CD4-positive, alpha-beta memory T cell (primary cell): Measurements from ENCODE around the gene SULT1E1. TPM values are rescaled to one million over a fixed set of nuclear protein-coding genes. Genes with fewer than 3 reads are reported as not detected.

Experiments
- CTCF ChIA-PET: fragments of 350-600 bp; sonication (Branson Sonifier 250); formaldehyde crosslinking; loops from one replicate; lab custom pipeline; 2021; ENCODE audit warnings: inconsistent platforms; ENCODE audit not compliant: partially characterized antibody; lab: Charles Lee
- POLR2A ChIA-PET: fragments of 350-600 bp; sonication (Branson Sonifier 250); formaldehyde crosslinking; loops from one replicate; lab custom pipeline; 2021; ENCODE audit not compliant: partially characterized antibody; lab: Charles Lee
- DNase-seq, 5 donors: peaks; one replicate each; pipeline versions ENCODE4 v3.0.0 to v3.0.0-alpha.2; 2020 to 2022; ENCODE audit warnings: mixed read lengths in 1 of 5
- H3K27ac ChIP-seq: one replicate; pipeline ENCODE4 v1.7.0; 2013; ENCODE audit warnings: low read depth, low read length
- H3K27me3 ChIP-seq: 2 replicates; pipeline ENCODE4 v1.7.0; 2013; ENCODE audit warnings: mild to moderate bottlenecking, low read length, moderate library complexity; ENCODE audit not compliant: insufficient read depth
- H3K36me3 ChIP-seq: 2 replicates; pipeline ENCODE4 v1.7.0; 2013; ENCODE audit warnings: mild to moderate bottlenecking, low read length, moderate library complexity; ENCODE audit not compliant: insufficient read depth
- H3K4me1 ChIP-seq: 2 replicates; pipeline ENCODE4 v1.7.0; 2013; ENCODE audit warnings: mild to moderate bottlenecking, low read length, moderate library complexity; ENCODE audit not compliant: insufficient read depth
- H3K4me3 ChIP-seq, 2 donors: one replicate each; pipeline ENCODE4 v1.7.0; 2013; ENCODE audit warnings: low read length in 2 of 2, mild to moderate bottlenecking in 1 of 2
- H3K9me3 ChIP-seq, 2 donors: one replicate each; pipeline ENCODE4 v1.7.0; 2013; ENCODE audit warnings: low read length in 2 of 2, control low read depth in 1 of 2; ENCODE audit not compliant: control insufficient read depth in 1 of 2
- H3K27ac Mint-ChIP-seq, 7 donors: one replicate each; pipeline ENCODE4 v1.8.0; 2020 to 2021; ENCODE audit warnings: mixed read lengths in 7 of 7, mild to moderate bottlenecking in 6 of 7, inconsistent platforms in 3 of 7, moderate library complexity in 3 of 7
- H3K27me3 Mint-ChIP-seq, 2 donors: one replicate each; pipeline ENCODE4 v1.8.0; 2020 to 2021; ENCODE audit warnings: mixed read lengths in 2 of 2
- H3K36me3 Mint-ChIP-seq, 2 donors: one replicate each; pipeline ENCODE4 v1.8.0; 2020 to 2021; ENCODE audit warnings: mixed read lengths in 2 of 2, inconsistent platforms in 1 of 2, mild to moderate bottlenecking in 1 of 2
- H3K4me1 Mint-ChIP-seq, 4 donors: one replicate each; pipeline ENCODE4 v1.8.0; 2020 to 2021; ENCODE audit warnings: mixed read lengths in 4 of 4, mild to moderate bottlenecking in 1 of 4
- H3K4me3 Mint-ChIP-seq, 8 donors: one replicate each; pipeline ENCODE4 v1.8.0; 2020 to 2021; ENCODE audit warnings: mixed read lengths in 8 of 8, mild to moderate bottlenecking in 7 of 8, moderate library complexity in 6 of 8, inconsistent platforms in 3 of 8
- H3K9me3 Mint-ChIP-seq, 8 donors: one replicate each; pipeline ENCODE4 v1.8.0; 2020 to 2021; ENCODE audit warnings: mixed read lengths in 8 of 8, mild to moderate bottlenecking in 5 of 8, inconsistent platforms in 3 of 8, moderate library complexity in 1 of 8
- intact Hi-C: fragments of 100-400 bp; cut with micrococcal nuclease; formaldehyde crosslinking; loops from one replicate; pipeline ENCODE4 v1.15.1; 2023
- polyA plus RNA-seq, 2 donors: library from polyadenylated mRNA; unstranded; fragments of 300-500 nt; fragmentation: Illumina TruSeq; gene quantifications; one replicate each; pipeline ENCODE4 v1.2.3, GENCODE V29; 2021
- total RNA-seq, 2 experiments: library from RNA; stranded (reverse); gene quantifications; one replicate each; pipeline ENCODE4 v1.2.3, GENCODE V29; 2021

Gene SULT1E1, protein sequence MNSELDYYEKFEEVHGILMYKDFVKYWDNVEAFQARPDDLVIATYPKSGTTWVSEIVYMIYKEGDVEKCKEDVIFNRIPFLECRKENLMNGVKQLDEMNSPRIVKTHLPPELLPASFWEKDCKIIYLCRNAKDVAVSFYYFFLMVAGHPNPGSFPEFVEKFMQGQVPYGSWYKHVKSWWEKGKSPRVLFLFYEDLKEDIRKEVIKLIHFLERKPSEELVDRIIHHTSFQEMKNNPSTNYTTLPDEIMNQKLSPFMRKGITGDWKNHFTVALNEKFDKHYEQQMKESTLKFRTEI
- total RNA-seq, result not detected
- not detected for polyA plus RNA-seq

DNA sequence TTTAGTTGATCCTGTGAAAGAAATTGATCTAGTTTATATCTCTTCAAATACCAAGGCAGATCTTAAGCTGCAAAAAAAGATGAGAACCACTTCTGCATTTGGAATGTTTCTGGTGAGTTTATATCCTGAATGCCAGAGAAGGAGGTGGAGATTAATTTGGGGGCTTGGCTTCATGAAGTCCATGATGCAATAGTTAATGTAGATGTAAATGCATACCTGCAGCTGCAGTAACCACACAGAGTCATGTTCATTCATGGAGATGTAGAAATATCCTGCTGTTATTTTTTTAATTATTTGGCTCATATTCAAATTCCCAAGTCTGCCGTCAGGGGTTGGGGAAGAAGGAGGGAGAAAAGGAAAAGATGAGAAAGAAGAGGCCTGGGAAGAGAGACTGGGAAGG, at the start of gene SULT1E1:
Gene SULT1E1, minus strand, starts transcription at position 94 of the 400 bp plus-strand sequence. CDS start 2,501 bp downstream, outside the sequence.
- DNase-seq, result no peak
- Histone ChIP-seq H3K4me3 (no peak within 1 kb of the TSS), H3K9me3 (no peaks in the 10 kb centered on the region), H3K27me3 (no peaks in the 10 kb centered on the region), H3K36me3 (no peaks in the 10 kb centered on the region), H3K27ac (no peak within 1 kb of the TSS), H3K4me1 (no peaks in the 10 kb centered on the region)
- ChIA-PET POLR2A (no interaction called here), CTCF (interaction anchor here (1.6 kb wide), 1 partner anchor 21 kb away, joined by 5 read pairs; no protein-coding TSS in a partner anchor)
- H3K27me3 Mint-ChIP-seq, result no peaks in the 10 kb centered on the region
- no peaks in the 10 kb centered on the region for H3K9me3 Mint-ChIP-seq
- H3K4me1 Mint-ChIP-seq, result no peaks in the 10 kb centered on the region
- intact Hi-C loops, result no loop called here
- no peaks in the 10 kb centered on the region for H3K36me3 Mint-ChIP-seq
- no peak within 1 kb of the TSS for H3K4me3 Mint-ChIP-seq
- H3K27ac Mint-ChIP-seq, result no peak within 1 kb of the TSS

DNA sequence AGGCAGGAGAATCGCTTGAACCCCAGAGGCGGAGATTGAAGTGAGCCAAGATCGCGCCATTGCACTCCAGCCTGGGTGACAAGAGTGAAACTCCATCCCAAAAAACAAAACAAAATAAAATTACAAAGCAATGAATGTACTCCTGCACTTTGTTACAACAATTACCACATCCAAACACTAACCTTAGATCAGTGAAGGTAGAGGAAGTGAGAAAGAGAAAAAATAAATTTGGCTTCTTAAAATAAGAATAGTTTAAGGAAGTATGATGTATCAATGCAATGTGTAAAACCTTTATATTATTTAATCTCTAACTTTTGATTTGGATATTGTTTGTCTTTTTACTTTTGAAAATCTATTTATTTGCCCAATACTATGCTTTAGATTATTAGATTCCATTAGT, 49.2 kb upstream of the SULT1E1 start:
- Histone ChIP-seq H3K9me3 (no peaks in the 10 kb centered on the region), H3K27me3 (no peaks in the 10 kb centered on the region), H3K36me3 (no peaks in the 10 kb centered on the region), H3K4me1 (no peaks in the 10 kb centered on the region), H3K4me3 (no peak overlapping the region), H3K27ac (no peak overlapping the region)
- CTCF ChIA-PET, result no interaction called here
- H3K27ac Mint-ChIP-seq, result no peak overlapping the region
- H3K36me3 Mint-ChIP-seq, result no peaks in the 10 kb centered on the region
- H3K9me3 Mint-ChIP-seq, result peaks cover 0 to 2% (median 0%) of the 10 kb centered on the region in 8 donors
- POLR2A ChIA-PET, result no interaction called here
- no peaks in the 10 kb centered on the region for H3K27me3 Mint-ChIP-seq
- no peak overlapping the region for H3K4me3 Mint-ChIP-seq
- intact Hi-C loops, result no loop called here
- DNase-seq, result no peak
- no peaks in the 10 kb centered on the region for H3K4me1 Mint-ChIP-seq

DNA sequence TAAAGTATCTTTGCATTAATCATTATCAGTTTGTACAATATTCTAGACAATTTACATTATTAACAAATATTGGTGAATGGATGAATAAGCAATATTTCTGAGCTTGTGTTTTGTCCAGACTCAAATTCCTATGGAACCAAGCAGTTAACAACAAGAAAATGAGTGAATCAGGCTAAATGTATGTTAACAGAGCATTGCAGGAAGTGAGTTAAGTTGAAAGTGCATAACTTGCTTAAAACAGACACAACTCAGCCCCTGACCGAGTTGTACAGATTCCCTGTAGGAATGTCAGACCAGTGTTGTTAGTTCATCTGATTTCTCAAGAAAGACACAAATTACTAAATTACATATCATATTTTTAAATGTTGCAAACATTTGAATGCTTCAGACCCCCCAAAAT, 47.2 kb upstream of the SULT1E1 start:
- Histone ChIP-seq H3K27ac (no peak overlapping the region), H3K36me3 (no peaks in the 10 kb centered on the region), H3K4me1 (no peaks in the 10 kb centered on the region), H3K4me3 (no peak overlapping the region), H3K27me3 (no peaks in the 10 kb centered on the region), H3K9me3 (no peaks in the 10 kb centered on the region)
- no peak for DNase-seq
- peaks cover 0 to 5% (median 0%) of the 10 kb centered on the region in 8 donors for H3K9me3 Mint-ChIP-seq
- no peak overlapping the region for H3K27ac Mint-ChIP-seq
- intact Hi-C loops, result no loop called here
- no peaks in the 10 kb centered on the region for H3K27me3 Mint-ChIP-seq
- H3K4me1 Mint-ChIP-seq, result no peaks in the 10 kb centered on the region
- ChIA-PET POLR2A (no interaction called here), CTCF (no interaction called here)
- no peak overlapping the region for H3K4me3 Mint-ChIP-seq
- no peaks in the 10 kb centered on the region for H3K36me3 Mint-ChIP-seq

DNA sequence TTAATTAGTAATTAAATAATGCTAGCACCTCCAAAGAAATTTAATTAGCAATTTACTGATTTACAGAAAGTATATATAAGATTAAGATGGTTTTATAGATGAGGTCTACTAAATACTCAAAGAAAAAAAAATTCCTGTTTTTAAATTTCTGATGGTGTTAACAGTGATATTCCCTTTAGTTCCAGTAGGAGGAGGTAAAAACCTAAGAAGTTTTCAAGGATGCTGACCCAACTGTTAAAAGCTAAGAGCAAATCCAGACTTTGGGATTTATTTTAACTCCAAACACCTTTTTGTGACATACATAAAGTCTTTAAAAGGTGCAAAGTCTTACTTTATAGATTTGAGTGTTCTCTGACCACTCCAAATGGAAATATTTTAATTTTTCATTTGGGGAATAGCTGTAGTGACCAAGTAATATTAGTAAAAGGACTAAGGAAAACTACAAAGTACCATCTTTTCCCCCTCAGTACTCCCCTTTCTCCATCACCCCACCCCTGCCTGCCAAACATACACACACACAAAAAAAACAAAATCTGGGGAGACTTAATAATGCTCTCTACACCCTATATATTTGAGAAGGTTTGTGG, 36.7 kb upstream of the SULT1E1 start:
- Mint-ChIP-seq H3K4me1 (no peaks in the 10 kb centered on the region), H3K36me3 (no peaks in the 10 kb centered on the region), H3K4me3 (no peak overlapping the region), H3K27ac (no peak overlapping the region), H3K9me3 (no peaks in the 10 kb centered on the region), H3K27me3 (peaks cover 2% of the 10 kb centered on the region in 2 donors)
- H3K4me3 ChIP-seq, result no peak overlapping the region
- no peaks in the 10 kb centered on the region for H3K4me1 ChIP-seq
- CTCF ChIA-PET, result no interaction called here
- no peak for DNase-seq
- intact Hi-C loops, result no loop called here
- H3K9me3 ChIP-seq, result no peaks in the 10 kb centered on the region
- POLR2A ChIA-PET, result no interaction called here
- no peak overlapping the region for H3K27ac ChIP-seq
- H3K27me3 ChIP-seq, result no peaks in the 10 kb centered on the region
- no peaks in the 10 kb centered on the region for H3K36me3 ChIP-seq

DNA sequence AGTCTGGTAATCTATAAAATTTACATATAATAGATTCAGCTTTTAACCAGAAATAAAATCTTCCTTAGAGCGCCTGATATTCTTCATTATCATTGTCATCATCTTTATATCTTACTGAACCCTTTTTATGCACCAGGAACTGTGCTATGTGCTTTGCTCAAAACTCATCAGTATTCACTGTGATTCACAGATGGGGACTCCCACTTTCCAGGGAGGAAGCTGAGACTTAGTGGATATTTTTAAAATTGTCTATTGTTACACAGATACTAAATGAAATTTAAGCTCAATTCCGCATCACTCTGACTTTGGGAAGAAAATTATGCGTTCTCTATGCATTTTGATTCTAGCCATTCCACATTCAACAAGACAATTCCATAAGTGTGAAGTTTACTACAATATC, 34.8 kb upstream of the SULT1E1 start:
- Histone ChIP-seq H3K27me3 (no peaks in the 10 kb centered on the region), H3K9me3 (no peaks in the 10 kb centered on the region), H3K4me1 (no peaks in the 10 kb centered on the region), H3K27ac (no peak overlapping the region), H3K4me3 (no peak overlapping the region), H3K36me3 (no peaks in the 10 kb centered on the region)
- H3K36me3 Mint-ChIP-seq, result no peaks in the 10 kb centered on the region
- no peak for DNase-seq
- ChIA-PET CTCF (no interaction called here), POLR2A (no interaction called here)
- H3K27me3 Mint-ChIP-seq, result peaks cover 2% of the 10 kb centered on the region in 2 donors
- intact Hi-C loops, result no loop called here
- H3K4me1 Mint-ChIP-seq, result no peaks in the 10 kb centered on the region
- H3K27ac Mint-ChIP-seq, result no peak overlapping the region
- no peaks in the 10 kb centered on the region for H3K9me3 Mint-ChIP-seq
- no peak overlapping the region for H3K4me3 Mint-ChIP-seq

DNA sequence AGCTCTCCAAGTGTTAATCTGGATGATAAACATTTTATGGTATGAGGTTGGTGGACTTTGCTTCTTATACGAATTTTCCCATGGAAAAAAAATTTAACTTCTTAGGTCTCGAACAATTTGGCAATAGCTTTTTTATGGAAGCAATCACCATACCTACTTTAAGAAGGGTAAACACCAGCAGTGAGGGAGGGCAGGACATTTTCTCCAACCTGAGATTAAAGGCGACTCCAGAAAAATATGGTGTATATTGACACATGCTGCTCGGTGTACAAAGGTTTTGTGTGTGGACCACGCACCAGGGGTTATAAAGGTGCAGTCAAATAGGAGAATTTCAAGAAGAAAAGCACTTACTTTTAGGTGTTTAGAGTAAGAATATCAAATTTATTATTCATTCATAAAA, 34.2 kb upstream of the SULT1E1 start:
- no peaks in the 10 kb centered on the region for H3K9me3 ChIP-seq
- no peak overlapping the region for H3K27ac Mint-ChIP-seq
- H3K27ac ChIP-seq, result no peak overlapping the region
- peaks cover 2% of the 10 kb centered on the region in 2 donors for H3K27me3 Mint-ChIP-seq
- H3K4me1 ChIP-seq, result no peaks in the 10 kb centered on the region
- no peaks in the 10 kb centered on the region for H3K4me1 Mint-ChIP-seq
- CTCF ChIA-PET, result no interaction called here
- POLR2A ChIA-PET, result no interaction called here
- H3K36me3 Mint-ChIP-seq, result no peaks in the 10 kb centered on the region
- no peaks in the 10 kb centered on the region for H3K27me3 ChIP-seq
- intact Hi-C loops, result no loop called here
- H3K4me3 ChIP-seq, result no peak overlapping the region
- no peak for DNase-seq
- H3K9me3 Mint-ChIP-seq, result no peaks in the 10 kb centered on the region
- H3K4me3 Mint-ChIP-seq, result no peak overlapping the region
- H3K36me3 ChIP-seq, result no peaks in the 10 kb centered on the region

DNA sequence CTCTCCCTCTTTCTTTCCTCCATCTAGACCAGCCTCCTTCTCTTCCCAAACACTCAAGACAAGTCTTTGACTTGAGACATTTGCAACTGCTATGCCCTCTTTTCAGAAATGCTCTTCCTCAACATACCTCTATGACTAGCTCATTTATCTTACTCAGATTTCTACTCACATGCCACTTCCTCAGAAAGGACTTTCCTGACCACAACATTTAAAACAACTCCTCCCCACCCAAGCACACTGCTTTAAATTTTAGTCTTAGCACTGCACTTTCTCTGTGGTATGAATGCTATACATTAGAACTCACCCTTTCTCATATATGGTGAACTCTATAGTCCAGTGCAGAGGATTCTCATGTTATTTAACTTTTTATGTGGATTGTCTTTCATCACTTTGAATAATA, 28.4 kb upstream of the SULT1E1 start:
- Histone ChIP-seq H3K9me3 (no peaks in the 10 kb centered on the region), H3K4me3 (no peak overlapping the region), H3K27me3 (no peaks in the 10 kb centered on the region), H3K27ac (no peak overlapping the region), H3K4me1 (no peaks in the 10 kb centered on the region), H3K36me3 (no peaks in the 10 kb centered on the region)
- intact Hi-C loops, result no loop called here
- Mint-ChIP-seq H3K9me3 (peaks cover 0 to 6% (median 0%) of the 10 kb centered on the region in 8 donors), H3K4me3 (no peak overlapping the region), H3K36me3 (no peaks in the 10 kb centered on the region), H3K27me3 (no peaks in the 10 kb centered on the region), H3K27ac (no peak overlapping the region), H3K4me1 (no peaks in the 10 kb centered on the region)
- POLR2A ChIA-PET, result no interaction called here
- DNase-seq, result no peak
- CTCF ChIA-PET, result no interaction called here
